ENCODE results near the gene ADD1. TPM values are rescaled to one million over a fixed set of nuclear protein-coding genes. Genes with fewer than 3 reads are reported as not detected.
A peak's percentile ranks its signal among the peaks of the same experiment; 100 is the strongest.

ADD1 gene
- total RNA-seq, 4 donors from 2014 or later = 270 to 449 (median 327) TPM

DNA sequence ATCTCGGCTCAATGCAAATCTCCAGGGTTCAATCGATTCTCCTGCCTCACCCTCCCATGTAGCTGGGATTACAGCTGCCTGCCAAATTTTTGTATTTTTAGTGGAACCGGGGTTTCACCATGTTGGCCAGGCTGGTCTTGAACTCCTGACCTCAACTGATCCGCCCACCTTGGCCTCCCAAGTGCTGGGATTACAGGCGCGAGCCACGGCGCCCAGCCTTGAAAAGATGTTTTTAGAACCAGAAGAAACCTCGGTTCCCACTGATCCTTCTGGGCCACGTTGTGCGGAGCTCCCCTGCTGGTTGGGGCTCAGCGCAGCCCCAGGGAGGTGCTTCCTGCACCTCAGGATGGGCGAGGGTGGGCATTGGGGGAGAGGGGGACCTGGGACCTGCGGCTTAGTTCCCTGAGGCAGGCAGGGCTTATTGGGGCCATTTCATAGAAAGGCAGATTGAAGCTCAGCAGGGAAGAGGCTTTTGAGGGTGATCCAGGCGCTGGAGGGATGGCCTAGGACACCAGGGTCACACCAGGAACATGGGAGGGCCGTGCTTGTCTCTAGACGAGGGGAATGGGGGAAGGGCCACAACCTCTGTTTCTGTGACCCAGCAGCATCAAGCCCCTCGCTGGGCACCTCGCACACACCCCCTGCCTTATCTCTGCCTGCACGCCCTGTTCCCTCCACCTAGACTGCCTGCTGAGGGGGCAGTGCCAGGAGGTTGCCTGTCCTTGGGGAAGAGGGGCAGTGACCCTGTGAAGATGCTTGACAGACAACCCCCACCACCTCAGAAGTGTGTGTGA is 6.3 kb upstream of the ADD1 start:
- Histone ChIP-seq H3K27ac (peak overlapping the region; percentile 14 to 93 (median 64)), H3K4me1 (peaks cover 0 to 45% (median 34%) of the 10 kb centered on the region in 4 donors), H3K27me3 (no peaks in the 10 kb centered on the region), H3K9me3 (no peaks in the 10 kb centered on the region), H3K4me3 (peak overlapping the region in 1 of 4 donors; percentile 20), H3K36me3 (peaks cover 0 to 42% (median 0%) of the 10 kb centered on the region in 3 donors)
- TF ChIP-seq, protein P1, sequence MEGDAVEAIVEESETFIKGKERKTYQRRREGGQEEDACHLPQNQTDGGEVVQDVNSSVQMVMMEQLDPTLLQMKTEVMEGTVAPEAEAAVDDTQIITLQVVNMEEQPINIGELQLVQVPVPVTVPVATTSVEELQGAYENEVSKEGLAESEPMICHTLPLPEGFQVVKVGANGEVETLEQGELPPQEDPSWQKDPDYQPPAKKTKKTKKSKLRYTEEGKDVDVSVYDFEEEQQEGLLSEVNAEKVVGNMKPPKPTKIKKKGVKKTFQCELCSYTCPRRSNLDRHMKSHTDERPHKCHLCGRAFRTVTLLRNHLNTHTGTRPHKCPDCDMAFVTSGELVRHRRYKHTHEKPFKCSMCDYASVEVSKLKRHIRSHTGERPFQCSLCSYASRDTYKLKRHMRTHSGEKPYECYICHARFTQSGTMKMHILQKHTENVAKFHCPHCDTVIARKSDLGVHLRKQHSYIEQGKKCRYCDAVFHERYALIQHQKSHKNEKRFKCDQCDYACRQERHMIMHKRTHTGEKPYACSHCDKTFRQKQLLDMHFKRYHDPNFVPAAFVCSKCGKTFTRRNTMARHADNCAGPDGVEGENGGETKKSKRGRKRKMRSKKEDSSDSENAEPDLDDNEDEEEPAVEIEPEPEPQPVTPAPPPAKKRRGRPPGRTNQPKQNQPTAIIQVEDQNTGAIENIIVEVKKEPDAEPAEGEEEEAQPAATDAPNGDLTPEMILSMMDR (IDR thresholded peaks at IDR 0.05) = no peak
- TF ChIP-seq POLR2A (IDR thresholded peaks at IDR 0.05) = no peak
- no peak for TF ChIP-seq EP300 (IDR thresholded peaks at IDR 0.05)
- no peak for DNase-seq (ENCODE audit: low spot score in 2 of 2)
- WGBS, 2 donors = 33 to 39% methylated on average over 20 of the region's 20 CpGs

DNA sequence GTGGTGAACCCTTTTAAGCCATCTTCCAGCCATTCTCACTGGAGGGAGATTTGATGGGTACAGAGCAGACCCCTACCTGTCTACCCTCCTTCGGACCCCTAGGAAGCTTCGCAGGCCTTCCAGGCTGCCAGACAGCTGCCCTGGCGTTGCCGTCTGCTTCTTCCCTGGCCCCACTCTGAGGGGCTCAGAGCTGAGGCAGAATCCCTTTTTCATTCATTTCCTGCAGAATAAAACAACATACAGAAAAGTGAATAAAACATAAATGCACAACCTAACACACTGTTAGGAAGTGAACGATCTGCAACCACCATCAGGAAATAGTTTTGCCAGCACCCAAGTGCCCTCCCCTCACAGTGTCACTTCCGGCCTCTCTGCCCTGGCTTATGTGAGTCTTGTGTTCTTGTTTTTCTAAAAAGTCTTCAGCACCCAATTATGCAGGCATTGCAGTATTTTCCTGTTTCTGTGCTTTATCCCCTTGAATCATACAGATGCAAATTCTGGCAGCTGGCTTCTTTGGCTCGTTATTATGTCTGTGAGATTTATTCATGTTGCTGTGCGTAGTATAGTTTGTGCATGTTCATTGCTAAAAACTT is 5.6 kb upstream of the ADD1 start:
- TF ChIP-seq POLR2A (IDR thresholded peaks at IDR 0.05) (no peak), EP300 (IDR thresholded peaks at IDR 0.05) (peak in 1 of 2 donors; percentile 65)
- TF ChIP-seq, protein P1 (IDR thresholded peaks at IDR 0.05) = no peak
- whole genome bisulfite sequencing, 2 donors = 28 to 29% methylated on average over 8 of the region's 8 CpGs
- Histone ChIP-seq H3K27me3 (no peaks in the 10 kb centered on the region), H3K9me3 (no peaks in the 10 kb centered on the region), H3K4me1 (peaks cover 0 to 52% (median 41%) of the 10 kb centered on the region in 4 donors), H3K27ac (peak overlapping the region; percentile 14 to 93 (median 64)), H3K4me3 (peak overlapping the region in 1 of 4 donors; percentile 20), H3K36me3 (peaks cover 0 to 35% (median 0%) of the 10 kb centered on the region in 3 donors)
- DNase-seq (ENCODE audit: low spot score in 2 of 2) = peak in 1 of 2 donors; percentile 32

DNA sequence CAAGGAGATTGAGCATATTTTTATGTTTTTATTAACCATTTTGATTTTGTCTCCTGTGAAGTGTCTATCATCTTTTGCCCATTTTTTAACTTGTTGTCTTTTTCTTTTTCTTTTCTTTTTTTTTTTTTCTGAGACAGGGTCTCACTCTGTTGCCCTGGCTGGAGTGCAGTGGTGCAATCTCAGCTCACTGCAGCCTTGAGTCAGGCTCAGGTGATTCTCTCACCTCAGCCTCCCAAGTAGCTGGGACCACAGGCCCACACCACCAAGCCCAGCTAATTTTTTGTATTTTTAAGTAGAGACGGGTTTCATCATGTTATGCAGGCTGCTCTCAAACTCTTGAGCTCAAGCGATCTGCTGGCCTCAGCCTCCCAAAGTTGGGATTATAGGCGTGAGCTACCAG is 4.6 kb upstream of the ADD1 start:
- H3K4me1 ChIP-seq = peaks cover 0 to 50% (median 43%) of the 10 kb centered on the region in 4 donors
- H3K4me3 ChIP-seq = no peak overlapping the region
- H3K27ac ChIP-seq = peak overlapping the region in 3 of 4 donors; percentile 50 to 93 (median 77)
- TF ChIP-seq, protein P1 (IDR thresholded peaks at IDR 0.05) = no peak
- no peak for TF ChIP-seq EP300 (IDR thresholded peaks at IDR 0.05)
- no peak for TF ChIP-seq POLR2A (IDR thresholded peaks at IDR 0.05)
- no peaks in the 10 kb centered on the region for H3K27me3 ChIP-seq
- no peak for DNase-seq (ENCODE audit: low spot score in 2 of 2)
- 94 to 95% methylated on average over 3 of the region's 3 CpGs for WGBS, 2 donors
- H3K36me3 ChIP-seq = peaks cover 0 to 24% (median 0%) of the 10 kb centered on the region in 3 donors
- H3K9me3 ChIP-seq = no peaks in the 10 kb centered on the region

DNA sequence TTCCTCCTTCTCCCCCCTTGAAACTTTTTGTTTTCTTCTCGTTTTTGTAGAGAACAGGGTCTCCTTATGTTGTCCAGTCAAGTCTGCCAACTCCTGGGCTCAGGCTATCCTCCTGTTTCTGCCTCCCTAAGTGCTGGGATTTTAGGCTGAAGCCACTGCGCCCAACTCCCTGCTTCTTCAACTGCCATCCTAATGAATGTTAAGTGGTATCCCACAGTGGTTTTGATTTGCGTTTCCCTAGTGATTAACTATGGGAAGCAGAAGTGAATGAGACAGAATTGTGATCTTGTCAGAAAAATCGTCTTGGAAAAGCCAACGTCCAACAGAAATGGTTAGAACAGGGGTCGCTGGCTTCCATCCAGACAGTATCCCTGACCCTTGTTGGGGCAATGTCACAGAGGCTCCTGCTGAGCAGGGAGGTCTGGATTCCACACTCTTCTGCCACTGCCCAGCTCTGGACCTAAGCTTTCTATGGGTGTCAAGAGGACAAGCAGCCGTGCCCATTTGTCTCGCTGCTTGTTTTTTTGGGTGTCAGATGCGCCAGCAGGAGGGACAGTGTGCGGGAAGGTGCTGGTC is 869 bp upstream of the ADD1 start:
- 9 to 10% methylated on average over 10 of the region's 10 CpGs for WGBS, 2 donors
- H3K27ac ChIP-seq = peak overlapping the region; percentile 87 to 98 (median 96)
- DNase-seq (ENCODE audit: low spot score in 2 of 2) = no peak

More for the DNA sequence above, 869 bp upstream of the ADD1 start:
- TF ChIP-seq, protein P1 (IDR thresholded peaks at IDR 0.05) = no peak
- no peak for TF ChIP-seq POLR2A (IDR thresholded peaks at IDR 0.05)
- TF ChIP-seq EP300 (IDR thresholded peaks at IDR 0.05) = no peak
- Histone ChIP-seq H3K9me3 (no peaks in the 10 kb centered on the region), H3K4me1 (peaks cover 0 to 51% (median 31%) of the 10 kb centered on the region in 4 donors), H3K36me3 (no peaks in the 10 kb centered on the region), H3K4me3 (peak overlapping the region; percentile 74 to 94 (median 88)), H3K27me3 (no peaks in the 10 kb centered on the region)

Data from tibial nerve (tissue), 4 donors.